D721Med (cell line): ENCODE results near the gene NOS1.

Experiments used
- DNase-seq: peaks from one replicate; pipeline ENCODE4 v3.0.0; 2011; ENCODE audit warnings: low spot score; ENCODE audit not compliant: insufficient read length
- FAIRE-seq: peaks from 2 replicates; lab custom pipeline; 2011; peaks lifted over from hg19 to GRCh38; lab: Jason Lieb, UNC
- CTCF ChIP-seq: IDR thresholded peaks from 2 replicates; pipeline ENCODE4 v1.5.1; 2012; ENCODE audit warnings: mild to moderate bottlenecking, control low read depth; ENCODE audit not compliant: insufficient read depth; ENCODE audit errors: missing control alignments

The NOS1 gene

GRCh38 chr12:117167769-117168168 lies 193.7 kb downstream of the NOS1 start:
- FAIRE-seq: no peak
- no peak for DNase-seq
- no peak for TF ChIP-seq CTCF

GRCh38 chr12:117166107-117166506 lies 195.3 kb downstream of the NOS1 start:
- FAIRE-seq: no peak
- TF ChIP-seq CTCF: no peak
- no peak for DNase-seq

- TF ChIP-seq CTCF: no peak
- no peak for DNase-seq
- no peak for FAIRE-seq
These were observed 196.1 kb downstream of the NOS1 start for GRCh38 chr12:117165342-117165741.

GRCh38 chr12:117162633-117163032 lies 198.8 kb downstream of the NOS1 start:
- FAIRE-seq (no peak), DNase-seq (no peak)
- TF ChIP-seq CTCF: no peak

- DNase-seq: no peak
- TF ChIP-seq CTCF: no peak
- FAIRE-seq: no peak
These were observed 199.3 kb downstream of the NOS1 start for GRCh38 chr12:117162167-117162539.

- DNase-seq (no peak), FAIRE-seq (no peak)
- TF ChIP-seq CTCF: no peak
These were observed 199.8 kb downstream of the NOS1 start for GRCh38 chr12:117161460-117162166.

- DNase-seq: no peak
- no peak for FAIRE-seq
- no peak for TF ChIP-seq CTCF
These were observed 201.8 kb downstream of the NOS1 start for GRCh38 chr12:117159674-117160073.
